Measurements from ENCODE around the gene BLVRA.

GRCh38 chr7:43727003-43727402 lies 31.5 kb upstream of the BLVRA start:
- no peak for TF ChIP-seq CTCF (IDR thresholded peaks at IDR 0.05)
- TF ChIP-seq POLR2AphosphoS5 (IDR thresholded peaks at IDR 0.05): no peak
- no peak for TF ChIP-seq POLR2A (IDR thresholded peaks at IDR 0.05)
